WTC11 (cell line): Measurements from ENCODE around the gene GAK.

Source experiments
- AFF4 ChIP-seq: sonication (generic); formaldehyde crosslinking; IDR thresholded peaks from 2 replicates; pipeline ENCODE4 v1.8.1; 2023; ENCODE audit warnings: mild to moderate bottlenecking, missing genetic modification reagents, borderline replicate concordance
- FOXP4 ChIP-seq: sonication (generic); formaldehyde crosslinking; IDR thresholded peaks from 2 replicates; pipeline ENCODE4 v1.8.0; 2022; ENCODE audit warnings: mild to moderate bottlenecking, missing genetic modification reagents
- HMGXB4 ChIP-seq: sonication (generic); formaldehyde crosslinking; IDR thresholded peaks from 2 replicates; pipeline ENCODE4 v1.8.1; 2023; ENCODE audit warnings: mild to moderate bottlenecking, moderate library complexity, missing genetic modification reagents
- KAT7 ChIP-seq: sonication (generic); formaldehyde crosslinking; IDR thresholded peaks from 2 replicates; pipeline ENCODE4 v1.8.1; 2023; ENCODE audit warnings: missing genetic modification reagents, mild to moderate bottlenecking, borderline replicate concordance
- MAX ChIP-seq: sonication (generic); formaldehyde crosslinking; IDR thresholded peaks from 2 replicates; pipeline ENCODE4 v1.8.0; 2022; ENCODE audit warnings: mild to moderate bottlenecking, missing genetic modification reagents
- MLX ChIP-seq: sonication (generic); formaldehyde crosslinking; IDR thresholded peaks from 2 replicates; pipeline ENCODE4 v1.8.1; 2023; ENCODE audit warnings: mild to moderate bottlenecking, missing genetic modification reagents, moderate library complexity
- NR1H2 ChIP-seq: sonication (generic); formaldehyde crosslinking; IDR thresholded peaks from 2 replicates; pipeline ENCODE4 v1.9.0; 2021; ENCODE audit warnings: mild to moderate bottlenecking, moderate library complexity, missing genetic modification reagents
- NR3C1 ChIP-seq: sonication (generic); formaldehyde crosslinking; conservative IDR thresholded peaks from 2 replicates; pipeline ENCODE4 v1.8.1; 2023; ENCODE audit warnings: low read depth, mild to moderate bottlenecking, missing genetic modification reagents
- ZNF263 ChIP-seq: sonication (generic); formaldehyde crosslinking; IDR thresholded peaks from 2 replicates; pipeline ENCODE4 v1.8.1; 2022; ENCODE audit warnings: low read depth, mild to moderate bottlenecking, moderate library complexity, missing genetic modification reagents
- TF ChIP-seq, protein P1 (sequence below): sonication (generic); formaldehyde crosslinking; IDR thresholded peaks from 2 replicates; pipeline ENCODE4 v1.8.0; 2022; ENCODE audit warnings: mild to moderate bottlenecking, missing genetic modification reagents
- TF ChIP-seq, protein P2 (sequence below): sonication (generic); formaldehyde crosslinking; IDR thresholded peaks from 2 replicates; pipeline ENCODE4 v1.8.1; 2022; ENCODE audit warnings: low read depth, missing genetic modification reagents, borderline replicate concordance
- TF ChIP-seq, protein P3 (sequence below): fragments of 200-600 bp; IDR thresholded peaks from 2 replicates; pipeline ENCODE4 v1.8.0; 2022; ENCODE audit warnings: antibody characterized with exemption
- TF ChIP-seq, protein P4 (sequence below): sonication (generic); formaldehyde crosslinking; IDR thresholded peaks from 2 replicates; pipeline ENCODE4 v1.8.0; 2022; ENCODE audit warnings: mild to moderate bottlenecking, missing genetic modification reagents

- TF ChIP-seq NR3C1 (no peak), MLX (no peak), ZNF263 (CRISPR knock-in tag) (no peak), NR1H2 (CRISPR knock-in tag) (no peak), MAX (CRISPR knock-in tag) (no peak), HMGXB4 (CRISPR knock-in tag) (no peak), FOXP4 (CRISPR knock-in tag) (no peak), KAT7 (CRISPR knock-in tag) (no peak), AFF4 (CRISPR knock-in tag) (no peak)
- TF ChIP-seq, protein P1, sequence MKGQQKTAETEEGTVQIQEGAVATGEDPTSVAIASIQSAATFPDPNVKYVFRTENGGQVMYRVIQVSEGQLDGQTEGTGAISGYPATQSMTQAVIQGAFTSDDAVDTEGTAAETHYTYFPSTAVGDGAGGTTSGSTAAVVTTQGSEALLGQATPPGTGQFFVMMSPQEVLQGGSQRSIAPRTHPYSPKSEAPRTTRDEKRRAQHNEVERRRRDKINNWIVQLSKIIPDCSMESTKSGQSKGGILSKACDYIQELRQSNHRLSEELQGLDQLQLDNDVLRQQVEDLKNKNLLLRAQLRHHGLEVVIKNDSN (CRISPR knock-in tag), result no peak
- TF ChIP-seq, protein P2, sequence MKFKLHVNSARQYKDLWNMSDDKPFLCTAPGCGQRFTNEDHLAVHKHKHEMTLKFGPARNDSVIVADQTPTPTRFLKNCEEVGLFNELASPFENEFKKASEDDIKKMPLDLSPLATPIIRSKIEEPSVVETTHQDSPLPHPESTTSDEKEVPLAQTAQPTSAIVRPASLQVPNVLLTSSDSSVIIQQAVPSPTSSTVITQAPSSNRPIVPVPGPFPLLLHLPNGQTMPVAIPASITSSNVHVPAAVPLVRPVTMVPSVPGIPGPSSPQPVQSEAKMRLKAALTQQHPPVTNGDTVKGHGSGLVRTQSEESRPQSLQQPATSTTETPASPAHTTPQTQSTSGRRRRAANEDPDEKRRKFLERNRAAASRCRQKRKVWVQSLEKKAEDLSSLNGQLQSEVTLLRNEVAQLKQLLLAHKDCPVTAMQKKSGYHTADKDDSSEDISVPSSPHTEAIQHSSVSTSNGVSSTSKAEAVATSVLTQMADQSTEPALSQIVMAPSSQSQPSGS (CRISPR knock-in tag), result no peak
- TF ChIP-seq, protein P3, sequence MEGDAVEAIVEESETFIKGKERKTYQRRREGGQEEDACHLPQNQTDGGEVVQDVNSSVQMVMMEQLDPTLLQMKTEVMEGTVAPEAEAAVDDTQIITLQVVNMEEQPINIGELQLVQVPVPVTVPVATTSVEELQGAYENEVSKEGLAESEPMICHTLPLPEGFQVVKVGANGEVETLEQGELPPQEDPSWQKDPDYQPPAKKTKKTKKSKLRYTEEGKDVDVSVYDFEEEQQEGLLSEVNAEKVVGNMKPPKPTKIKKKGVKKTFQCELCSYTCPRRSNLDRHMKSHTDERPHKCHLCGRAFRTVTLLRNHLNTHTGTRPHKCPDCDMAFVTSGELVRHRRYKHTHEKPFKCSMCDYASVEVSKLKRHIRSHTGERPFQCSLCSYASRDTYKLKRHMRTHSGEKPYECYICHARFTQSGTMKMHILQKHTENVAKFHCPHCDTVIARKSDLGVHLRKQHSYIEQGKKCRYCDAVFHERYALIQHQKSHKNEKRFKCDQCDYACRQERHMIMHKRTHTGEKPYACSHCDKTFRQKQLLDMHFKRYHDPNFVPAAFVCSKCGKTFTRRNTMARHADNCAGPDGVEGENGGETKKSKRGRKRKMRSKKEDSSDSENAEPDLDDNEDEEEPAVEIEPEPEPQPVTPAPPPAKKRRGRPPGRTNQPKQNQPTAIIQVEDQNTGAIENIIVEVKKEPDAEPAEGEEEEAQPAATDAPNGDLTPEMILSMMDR, result no peak
- TF ChIP-seq, protein P4, sequence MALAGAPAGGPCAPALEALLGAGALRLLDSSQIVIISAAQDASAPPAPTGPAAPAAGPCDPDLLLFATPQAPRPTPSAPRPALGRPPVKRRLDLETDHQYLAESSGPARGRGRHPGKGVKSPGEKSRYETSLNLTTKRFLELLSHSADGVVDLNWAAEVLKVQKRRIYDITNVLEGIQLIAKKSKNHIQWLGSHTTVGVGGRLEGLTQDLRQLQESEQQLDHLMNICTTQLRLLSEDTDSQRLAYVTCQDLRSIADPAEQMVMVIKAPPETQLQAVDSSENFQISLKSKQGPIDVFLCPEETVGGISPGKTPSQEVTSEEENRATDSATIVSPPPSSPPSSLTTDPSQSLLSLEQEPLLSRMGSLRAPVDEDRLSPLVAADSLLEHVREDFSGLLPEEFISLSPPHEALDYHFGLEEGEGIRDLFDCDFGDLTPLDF (CRISPR knock-in tag), result no peak
Observed at GRCh38 chr4:829761-830600, 102.1 kb downstream of the GAK start.
